ENCODE measurements around the gene DLGAP1. TPM values are rescaled to one million over a fixed set of nuclear protein-coding genes. Genes with fewer than 3 reads are reported as not detected.

The DLGAP1 gene
- total and polyA plus RNA-seq, 3 donors from 2014 or later: 18.6 to 93.8 (median 69.1) TPM

DNA sequence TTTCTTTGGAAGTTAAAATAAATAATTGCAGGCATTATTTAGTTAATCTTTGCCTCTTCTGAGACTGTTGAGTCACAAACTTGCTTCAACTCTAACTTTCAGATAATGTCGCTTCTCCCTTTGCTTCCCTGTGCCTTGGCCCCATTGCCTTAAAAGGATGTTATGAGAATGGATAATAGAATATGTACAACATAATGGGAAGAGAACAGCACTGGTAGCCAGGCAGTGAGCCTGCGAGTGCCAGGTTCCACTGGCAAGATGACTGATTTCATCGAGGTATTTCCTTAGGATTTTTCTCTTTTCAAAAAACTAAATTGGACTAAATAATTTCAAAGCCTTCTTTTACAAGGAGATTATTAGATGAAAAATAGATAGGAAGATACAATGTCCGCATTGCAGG lies 584.2 kb downstream of the DLGAP1 start:
- no peak overlapping the region for H3K27ac ChIP-seq
- H3K4me1 ChIP-seq: no peaks in the 10 kb centered on the region
- WGBS, 2 donors: 79 to 80% methylated on average over 4 of the region's 4 CpGs
- H3K27me3 ChIP-seq: no peaks in the 10 kb centered on the region
- H3K36me3 ChIP-seq (ENCODE audit: low read depth, missing control alignments): no peaks in the 10 kb centered on the region
- intact Hi-C loops (cut with DNase I; ENCODE audit: low total_unique reads): no loop called here
- TF ChIP-seq POLR2A (IDR thresholded peaks at IDR 0.05): no peak
- TF ChIP-seq CTCF (IDR thresholded peaks at IDR 0.05): no peak
- no peak overlapping the region for H3K4me3 ChIP-seq
- DNase-seq: no peak
- no peaks in the 10 kb centered on the region for H3K9me3 ChIP-seq

DNA sequence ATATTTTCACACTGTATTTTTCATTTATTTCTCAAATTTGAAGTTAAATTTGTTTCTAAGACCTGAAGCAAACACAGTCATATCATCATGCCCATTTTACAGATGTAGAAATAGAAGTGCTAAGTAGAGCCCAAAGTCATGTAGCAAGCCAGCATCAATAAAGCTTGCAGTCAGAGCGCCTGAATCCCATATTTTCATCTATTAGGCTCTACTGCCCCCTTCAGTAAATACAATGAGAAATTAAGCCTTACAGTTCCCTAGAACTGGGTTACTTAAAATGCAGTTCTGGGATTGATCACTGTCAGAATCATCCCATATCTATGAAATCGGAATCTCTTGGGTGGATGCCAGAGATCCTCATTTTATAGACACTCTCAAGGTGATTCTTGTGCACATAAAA lies 585.3 kb downstream of the DLGAP1 start:
- WGBS, 2 donors: 43 to 48% methylated on average over 2 of the region's 2 CpGs
- intact Hi-C loops (cut with DNase I; ENCODE audit: low total_unique reads): loop anchor here (10.0 kb wide), 1 partner anchor 85 kb away; no protein-coding TSS in a partner anchor
- TF ChIP-seq CTCF (IDR thresholded peaks at IDR 0.05): peak; percentile 28 to 52 (median 52)
- no peak for TF ChIP-seq POLR2A (IDR thresholded peaks at IDR 0.05)
- Histone ChIP-seq H3K9me3 (no peaks in the 10 kb centered on the region), H3K27ac (no peak overlapping the region), H3K27me3 (no peaks in the 10 kb centered on the region), H3K4me3 (no peak overlapping the region), H3K4me1 (no peaks in the 10 kb centered on the region), H3K36me3 (ENCODE audit: low read depth, missing control alignments) (no peaks in the 10 kb centered on the region)
- DNase-seq: no peak

GRCh38 chr18:3867864-3868311 lies 587.2 kb downstream of the DLGAP1 start:
- DNase-seq: no peak
- peak overlapping the region in 1 of 2 donors; percentile 14 for H3K27ac ChIP-seq
- intact Hi-C loops (cut with DNase I; ENCODE audit: low total_unique reads): loop anchor here (10.0 kb wide), 1 partner anchor 83 kb away; no protein-coding TSS in a partner anchor
- 33 to 37% methylated on average over 8 of the region's 8 CpGs for WGBS, 2 donors
- no peak for TF ChIP-seq CTCF (IDR thresholded peaks at IDR 0.05)
- no peak for TF ChIP-seq POLR2A (IDR thresholded peaks at IDR 0.05)
- no peaks in the 10 kb centered on the region for H3K4me1 ChIP-seq
- no peaks in the 10 kb centered on the region for H3K27me3 ChIP-seq
- no peaks in the 10 kb centered on the region for H3K36me3 ChIP-seq (ENCODE audit: low read depth, missing control alignments)
- no peaks in the 10 kb centered on the region for H3K9me3 ChIP-seq
- no peak overlapping the region for H3K4me3 ChIP-seq

- TF ChIP-seq CTCF (IDR thresholded peaks at IDR 0.05): no peak
- no peak for TF ChIP-seq POLR2A (IDR thresholded peaks at IDR 0.05)
- 77 to 81% methylated on average over 3 of the region's 3 CpGs for WGBS, 2 donors
- intact Hi-C loops (cut with DNase I; ENCODE audit: low total_unique reads): loop anchor here (10.0 kb wide), 1 partner anchor 82 kb away; no protein-coding TSS in a partner anchor
These were observed 587.9 kb downstream of the DLGAP1 start for GRCh38 chr18:3867236-3867635.

GRCh38 chr18:3864669-3865298 lies 590.3 kb downstream of the DLGAP1 start:
- no peak overlapping the region for H3K27ac ChIP-seq
- TF ChIP-seq CTCF (IDR thresholded peaks at IDR 0.05) (no peak), POLR2A (IDR thresholded peaks at IDR 0.05) (no peak)
- H3K36me3 ChIP-seq (ENCODE audit: low read depth, missing control alignments): no peaks in the 10 kb centered on the region
- DNase-seq: no peak
- intact Hi-C loops (cut with DNase I; ENCODE audit: low total_unique reads): loop anchor here (10.0 kb wide), 1 partner anchor 80 kb away; no protein-coding TSS in a partner anchor
- no peaks in the 10 kb centered on the region for H3K4me1 ChIP-seq
- WGBS, 2 donors: 85 to 94% methylated on average over 4 of the region's 4 CpGs
- no peak overlapping the region for H3K4me3 ChIP-seq
- H3K27me3 ChIP-seq: no peaks in the 10 kb centered on the region
- H3K9me3 ChIP-seq: no peaks in the 10 kb centered on the region

More at GRCh38 chr18:3867236-3867635, 587.9 kb downstream of the DLGAP1 start:
- DNase-seq: no peak
- Histone ChIP-seq H3K36me3 (ENCODE audit: low read depth, missing control alignments) (no peaks in the 10 kb centered on the region), H3K4me1 (no peaks in the 10 kb centered on the region), H3K27me3 (no peaks in the 10 kb centered on the region), H3K4me3 (no peak overlapping the region), H3K9me3 (no peaks in the 10 kb centered on the region), H3K27ac (no peak overlapping the region)

All from testis (tissue), 3 donors.